ENCODE results near the gene GADD45A. TPM values are rescaled to one million over a fixed set of nuclear protein-coding genes. Genes with fewer than 3 reads are reported as not detected.

GADD45A gene
- total RNA-seq, 1 donor from 2014 or later, result 143 TPM

DNA sequence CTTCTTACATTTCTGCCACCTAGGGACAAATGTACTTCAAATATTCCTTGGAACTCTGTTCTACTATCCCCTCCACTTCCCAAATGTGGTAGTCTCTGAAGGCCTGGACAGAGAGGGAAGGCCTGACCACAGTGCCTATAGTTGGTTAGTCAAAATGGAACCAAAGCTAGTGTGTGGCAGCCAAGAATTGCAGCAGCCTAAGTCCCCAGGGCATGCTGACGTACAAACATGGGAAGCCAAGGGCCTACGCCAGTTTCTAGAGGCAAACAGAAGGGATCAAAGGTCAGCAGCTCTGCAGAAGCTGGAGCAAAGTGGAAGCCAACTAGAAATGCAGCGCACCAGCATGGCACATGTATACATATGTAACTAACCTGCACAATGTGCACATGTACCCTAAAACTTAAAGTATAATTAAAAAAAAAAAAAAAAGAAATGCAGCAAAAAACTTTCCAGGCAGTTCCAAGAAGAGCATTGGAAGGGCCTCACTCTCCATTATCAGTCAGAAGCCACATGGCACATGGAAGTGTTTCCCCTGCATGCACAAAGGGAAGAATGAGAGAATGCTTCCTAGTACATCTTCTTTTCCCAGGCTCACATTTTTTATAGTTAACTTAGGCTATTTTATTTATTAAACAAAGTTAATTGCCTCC, 39.4 kb upstream of the GADD45A start:
- no peaks in the 10 kb centered on the region for H3K27me3 Mint-ChIP-seq (ENCODE audit: unreplicated experiment)
- no peak overlapping the region for H3K27ac Mint-ChIP-seq (ENCODE audit: unreplicated experiment)
- H3K9me3 Mint-ChIP-seq (ENCODE audit: unreplicated experiment), result no peaks in the 10 kb centered on the region
- no peak overlapping the region for H3K4me3 Mint-ChIP-seq (ENCODE audit: unreplicated experiment)
- peak; percentile 79 for DNase-seq
- TF ChIP-seq CTCF (IDR thresholded peaks at IDR 0.05; ENCODE audit: partially characterized antibody, unreplicated experiment), result no peak
- no peaks in the 10 kb centered on the region for H3K36me3 Mint-ChIP-seq (ENCODE audit: unreplicated experiment)
- peaks cover 12% of the 10 kb centered on the region for H3K4me1 Mint-ChIP-seq (ENCODE audit: low read depth, unreplicated experiment)

DNA sequence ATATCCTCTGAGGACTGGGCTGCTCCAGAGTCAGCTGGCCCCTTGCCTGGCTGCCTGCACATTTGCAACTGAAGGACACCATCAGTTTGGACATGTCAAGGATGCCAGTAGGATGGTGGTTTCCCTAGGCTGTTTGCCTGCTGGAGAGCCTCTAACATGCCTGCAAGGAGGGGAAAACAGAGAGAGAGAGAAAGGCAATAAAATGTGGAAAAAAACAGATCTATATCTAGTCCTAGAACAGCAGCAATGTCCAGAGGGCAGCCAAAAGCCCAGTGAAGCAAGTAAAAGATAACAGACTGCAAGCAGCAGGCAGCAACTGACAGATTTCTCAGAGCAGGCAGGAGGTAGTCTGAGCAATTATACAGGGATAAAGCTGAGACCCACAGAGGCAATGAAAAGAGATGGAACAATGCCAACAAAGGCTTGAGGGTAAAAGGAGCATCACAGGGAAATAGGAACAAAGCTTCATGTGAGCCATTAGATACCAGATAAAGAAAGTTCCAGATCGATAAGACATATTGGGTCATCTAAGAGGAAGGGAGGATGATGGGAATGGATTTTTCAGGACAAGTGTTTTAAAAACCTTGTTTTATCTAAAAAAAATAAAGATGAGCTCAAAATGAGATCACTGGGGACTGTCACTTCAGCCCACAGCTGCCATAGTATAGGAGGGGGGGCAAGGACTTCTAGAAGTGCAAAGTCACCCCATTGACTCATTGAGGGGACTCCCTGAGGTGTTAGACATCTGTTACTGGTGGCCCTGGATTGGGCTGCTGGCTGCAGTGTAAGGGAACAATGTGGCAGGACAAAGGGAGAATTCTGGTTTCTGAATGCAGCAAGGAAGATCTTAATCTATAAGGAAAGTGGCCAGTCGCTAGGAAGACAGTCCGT, 38.6 kb upstream of the GADD45A start:
- H3K4me3 Mint-ChIP-seq (ENCODE audit: unreplicated experiment), result no peak overlapping the region

DNA sequence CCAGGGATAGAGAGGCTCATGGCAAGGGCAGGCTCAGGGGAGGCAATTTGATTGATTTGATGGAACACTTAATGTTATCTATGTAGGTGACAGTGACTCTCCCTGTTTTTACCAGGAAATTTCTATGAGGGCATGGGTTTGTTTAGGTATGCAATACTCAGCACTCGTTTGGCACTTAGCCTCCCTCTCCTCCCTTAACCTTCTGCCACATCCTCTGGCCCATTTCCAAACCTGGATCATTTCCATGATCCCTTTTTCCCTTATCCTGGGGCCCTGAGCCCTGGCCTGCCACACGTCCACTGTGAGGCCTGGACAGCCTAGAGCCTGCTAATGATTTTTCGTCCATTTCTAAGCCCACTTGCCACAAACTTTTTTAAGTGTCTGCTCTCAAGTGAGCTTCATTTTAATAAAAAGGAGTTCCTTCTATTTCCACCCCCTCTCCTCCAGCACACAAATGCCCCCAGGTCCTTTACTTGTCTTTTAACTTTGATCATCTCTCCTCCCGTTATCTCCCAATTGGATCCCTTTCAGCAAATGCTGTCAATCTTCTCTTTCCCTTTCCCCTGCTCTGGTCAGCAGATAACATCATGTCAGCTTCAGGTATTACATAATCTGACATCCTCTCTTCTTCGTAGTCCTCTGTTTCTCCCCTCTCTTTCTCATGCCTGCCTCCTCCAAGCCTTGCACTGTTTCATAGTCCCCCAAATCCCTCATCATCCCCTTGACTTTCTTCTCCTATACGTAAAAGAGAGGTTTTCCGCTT, 37.8 kb upstream of the GADD45A start:
- no peak for TF ChIP-seq CTCF (IDR thresholded peaks at IDR 0.05; ENCODE audit: partially characterized antibody, unreplicated experiment)
- H3K4me1 Mint-ChIP-seq (ENCODE audit: low read depth, unreplicated experiment), result peaks cover 12% of the 10 kb centered on the region
- H3K36me3 Mint-ChIP-seq (ENCODE audit: unreplicated experiment), result no peaks in the 10 kb centered on the region
- DNase-seq, result no peak
- H3K27me3 Mint-ChIP-seq (ENCODE audit: unreplicated experiment), result peaks cover 3% of the 10 kb centered on the region
- H3K9me3 Mint-ChIP-seq (ENCODE audit: unreplicated experiment), result no peaks in the 10 kb centered on the region
- no peak overlapping the region for H3K4me3 Mint-ChIP-seq (ENCODE audit: unreplicated experiment)
- H3K27ac Mint-ChIP-seq (ENCODE audit: unreplicated experiment), result no peak overlapping the region

More for the DNA sequence above, 38.6 kb upstream of the GADD45A start:
- peaks cover 2% of the 10 kb centered on the region for H3K27me3 Mint-ChIP-seq (ENCODE audit: unreplicated experiment)
- DNase-seq, result peak; percentile 61
- TF ChIP-seq CTCF (IDR thresholded peaks at IDR 0.05; ENCODE audit: partially characterized antibody, unreplicated experiment), result no peak
- H3K36me3 Mint-ChIP-seq (ENCODE audit: unreplicated experiment), result no peaks in the 10 kb centered on the region
- peaks cover 12% of the 10 kb centered on the region for H3K4me1 Mint-ChIP-seq (ENCODE audit: low read depth, unreplicated experiment)
- no peak overlapping the region for H3K27ac Mint-ChIP-seq (ENCODE audit: unreplicated experiment)
- no peaks in the 10 kb centered on the region for H3K9me3 Mint-ChIP-seq (ENCODE audit: unreplicated experiment)

DNA sequence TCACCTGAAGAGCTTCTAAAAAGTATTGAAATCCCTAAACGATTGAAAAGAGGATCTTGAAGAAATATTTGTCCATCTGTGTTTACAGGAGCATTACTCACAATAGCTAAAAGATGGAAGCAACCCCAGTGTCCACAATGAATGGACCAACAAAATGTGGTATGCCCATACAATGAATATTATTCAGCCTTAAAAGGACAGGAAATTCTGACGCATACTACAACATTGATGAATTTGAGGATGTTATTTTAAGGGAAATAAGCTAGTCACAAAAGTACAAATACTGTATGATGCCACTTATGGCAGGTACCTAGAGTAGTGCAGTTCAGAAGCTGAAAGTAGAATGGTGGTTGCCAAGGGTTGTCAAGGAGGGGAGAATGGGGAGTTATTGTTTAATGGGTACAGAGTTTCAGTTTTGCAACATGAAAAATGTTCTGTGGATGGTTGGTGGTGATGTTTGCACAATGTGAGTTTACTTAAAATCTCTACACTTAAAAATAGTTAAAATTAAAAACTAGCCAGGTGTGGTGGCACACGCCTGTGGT, 37.1 kb upstream of the GADD45A start:
- H3K27me3 Mint-ChIP-seq (ENCODE audit: unreplicated experiment), result peaks cover 3% of the 10 kb centered on the region

More for the DNA sequence above, 37.1 kb upstream of the GADD45A start:
- Mint-ChIP-seq H3K9me3 (ENCODE audit: unreplicated experiment) (no peaks in the 10 kb centered on the region), H3K27ac (ENCODE audit: unreplicated experiment) (no peak overlapping the region), H3K4me1 (ENCODE audit: low read depth, unreplicated experiment) (peaks cover 7% of the 10 kb centered on the region), H3K4me3 (ENCODE audit: unreplicated experiment) (no peak overlapping the region), H3K36me3 (ENCODE audit: unreplicated experiment) (no peaks in the 10 kb centered on the region)
- DNase-seq, result no peak
- TF ChIP-seq CTCF (IDR thresholded peaks at IDR 0.05; ENCODE audit: partially characterized antibody, unreplicated experiment), result no peak

Measured in glutamatergic neuron (in vitro differentiated cells).